ENCODE results near the gene SLC4A3. TPM values are rescaled to one million over a fixed set of nuclear protein-coding genes. Genes with fewer than 3 reads are reported as not detected.

SLC4A3 gene
- total RNA-seq, 1 experiment from 2014 or later: 23.0 TPM

DNA sequence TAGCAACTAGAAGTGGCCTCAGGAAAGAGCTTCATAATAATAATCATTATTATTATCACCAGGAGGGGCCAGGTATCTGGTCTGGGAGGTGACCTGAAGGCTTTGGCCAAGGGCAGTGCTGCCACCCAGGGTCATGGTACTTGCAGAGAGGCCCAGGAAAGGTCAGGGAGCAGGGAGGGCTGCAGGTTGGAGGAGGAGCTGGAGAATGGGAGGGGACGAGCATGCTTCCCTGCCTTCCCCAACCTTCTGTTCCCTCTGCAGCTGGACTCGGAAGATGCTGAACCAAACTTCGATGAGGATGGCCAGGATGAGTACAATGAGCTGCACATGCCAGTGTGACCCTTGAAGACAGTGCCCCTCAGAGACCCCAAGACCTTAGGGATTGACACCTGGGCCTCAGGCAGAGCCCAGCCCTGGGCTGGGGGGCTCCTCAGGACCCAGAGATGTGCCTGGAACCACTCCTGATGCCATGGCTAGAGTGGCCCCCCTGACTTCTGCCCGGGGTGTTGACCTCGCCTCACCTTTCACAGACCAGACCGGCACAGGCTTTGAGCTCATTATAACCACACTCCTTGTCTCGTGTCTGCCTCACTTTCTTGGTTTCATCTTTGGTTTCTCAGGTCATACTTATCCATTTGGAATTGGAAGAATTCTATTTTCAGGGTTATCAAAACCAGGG, 14.1 kb downstream of the SLC4A3 start:
- Histone ChIP-seq H3K79me2 (ENCODE audit: insufficient read depth, low read length) (no peaks in the 10 kb centered on the region), H4K20me1 (ENCODE audit: insufficient read depth) (no peaks in the 10 kb centered on the region), H3K4me1 (ENCODE audit: control insufficient read depth in 1 of 2, insufficient read depth in 2 of 2, low read length in 2 of 2) (peaks cover 22 to 50% of the 10 kb centered on the region in 2 experiments), H3K9ac (ENCODE audit: low read length) (no peak overlapping the region), H3K4me3 (replicated peaks in 1 of 2; ENCODE audit: low read depth in 1 of 2, low read length in 2 of 2) (no peak overlapping the region), H3K9me2 (ENCODE audit: insufficient read depth) (no peaks in the 10 kb centered on the region), H3K9me3 (ENCODE audit: control insufficient read depth in 1 of 2, insufficient read depth in 1 of 2, low read depth in 1 of 2, low read length in 2 of 2) (no peaks in the 10 kb centered on the region), H3K36me3 (ENCODE audit: control insufficient read depth in 1 of 2, insufficient read depth in 2 of 2, low read length in 2 of 2) (peaks cover 2 to 20% of the 10 kb centered on the region in 2 experiments; a peak in 2 of 4 replicates), H3K27me3 (ENCODE audit: insufficient read depth, low read length) (no peaks in the 10 kb centered on the region), H3K4me2 (ENCODE audit: low read length) (no peak overlapping the region), H3K27ac (ENCODE audit: low read depth, low read length) (no peak overlapping the region), H2AFZ (ENCODE audit: low read depth, low read length, poor library complexity, severe bottlenecking) (no peak overlapping the region)
- POLR2A ChIA-PET: no interaction called here
- CTCF ChIA-PET: interaction anchor here (1.5 to 3.3 kb wide), 2 partner anchors 48 to 101 kb away, joined by 3 to 16 read pairs; no protein-coding TSS in a partner anchor
- RAD21 ChIA-PET (ENCODE audit: low non-redundant PET in 1 of 2, low total read pairs in 2 of 2, uncharacterized antibody in 2 of 2, unreplicated experiment in 2 of 2): no interaction called here
- TF ChIP-seq JUND (IDR thresholded peaks at IDR 0.05): no peak
- no peak for TF ChIP-seq EZH2phosphoT487 (IDR thresholded peaks at IDR 0.05; ENCODE audit: borderline replicate concordance)
- intact Hi-C loops (cut with micrococcal nuclease): loop anchor here (1.0 to 10.0 kb wide), 3 partner anchors 48 to 237 kb away; no protein-coding TSS in a partner anchor
- DNase-seq (ENCODE audit: low read depth, low spot score): no peak
- no peak for ATAC-seq
- BruUV-seq (replicated peaks): no TSS peak

GRCh38 chr2:219642069-219642454, 14.6 kb downstream of the SLC4A3 start:
- Histone ChIP-seq H3K27ac (ENCODE audit: low read depth, low read length) (no peak overlapping the region), H3K27me3 (ENCODE audit: insufficient read depth, low read length) (no peaks in the 10 kb centered on the region), H3K36me3 (ENCODE audit: control insufficient read depth in 1 of 2, insufficient read depth in 2 of 2, low read length in 2 of 2) (peaks cover 2 to 20% of the 10 kb centered on the region in 2 experiments; a peak in 2 of 4 replicates), H3K79me2 (ENCODE audit: insufficient read depth, low read length) (no peaks in the 10 kb centered on the region), H3K9ac (ENCODE audit: low read length) (no peak overlapping the region), H3K4me2 (ENCODE audit: low read length) (no peak overlapping the region), H2AFZ (ENCODE audit: low read depth, low read length, poor library complexity, severe bottlenecking) (no peak overlapping the region), H3K4me1 (ENCODE audit: control insufficient read depth in 1 of 2, insufficient read depth in 2 of 2, low read length in 2 of 2) (peaks cover 24 to 55% of the 10 kb centered on the region in 2 experiments), H4K20me1 (ENCODE audit: insufficient read depth) (no peaks in the 10 kb centered on the region), H3K9me3 (ENCODE audit: control insufficient read depth in 1 of 2, insufficient read depth in 1 of 2, low read depth in 1 of 2, low read length in 2 of 2) (no peaks in the 10 kb centered on the region), H3K9me2 (ENCODE audit: insufficient read depth) (no peaks in the 10 kb centered on the region), H3K4me3 (replicated peaks in 1 of 2; ENCODE audit: low read depth in 1 of 2, low read length in 2 of 2) (no peak overlapping the region)
- ChIA-PET POLR2A (no interaction called here), RAD21 (ENCODE audit: low non-redundant PET in 1 of 2, low total read pairs in 2 of 2, uncharacterized antibody in 2 of 2, unreplicated experiment in 2 of 2) (no interaction called here), CTCF (interaction anchor here (0.9 to 3.3 kb wide), 3 partner anchors 47 to 112 kb away, joined by 3 to 16 read pairs (median 3); no protein-coding TSS in a partner anchor)
- DNase-seq (ENCODE audit: low read depth, low spot score): no peak
- intact Hi-C loops (cut with micrococcal nuclease): loop anchor here (1.0 to 10.0 kb wide), 3 partner anchors 47 to 237 kb away; no protein-coding TSS in a partner anchor
- ATAC-seq: no peak
- no TSS peak for BruUV-seq (replicated peaks)
- no peak for TF ChIP-seq ZFX (IDR thresholded peaks at IDR 0.05)
- no peak for TF ChIP-seq ZNF274 (IDR thresholded peaks at IDR 0.05; ENCODE audit: low read depth, low read length)
- TF ChIP-seq, protein P1, sequence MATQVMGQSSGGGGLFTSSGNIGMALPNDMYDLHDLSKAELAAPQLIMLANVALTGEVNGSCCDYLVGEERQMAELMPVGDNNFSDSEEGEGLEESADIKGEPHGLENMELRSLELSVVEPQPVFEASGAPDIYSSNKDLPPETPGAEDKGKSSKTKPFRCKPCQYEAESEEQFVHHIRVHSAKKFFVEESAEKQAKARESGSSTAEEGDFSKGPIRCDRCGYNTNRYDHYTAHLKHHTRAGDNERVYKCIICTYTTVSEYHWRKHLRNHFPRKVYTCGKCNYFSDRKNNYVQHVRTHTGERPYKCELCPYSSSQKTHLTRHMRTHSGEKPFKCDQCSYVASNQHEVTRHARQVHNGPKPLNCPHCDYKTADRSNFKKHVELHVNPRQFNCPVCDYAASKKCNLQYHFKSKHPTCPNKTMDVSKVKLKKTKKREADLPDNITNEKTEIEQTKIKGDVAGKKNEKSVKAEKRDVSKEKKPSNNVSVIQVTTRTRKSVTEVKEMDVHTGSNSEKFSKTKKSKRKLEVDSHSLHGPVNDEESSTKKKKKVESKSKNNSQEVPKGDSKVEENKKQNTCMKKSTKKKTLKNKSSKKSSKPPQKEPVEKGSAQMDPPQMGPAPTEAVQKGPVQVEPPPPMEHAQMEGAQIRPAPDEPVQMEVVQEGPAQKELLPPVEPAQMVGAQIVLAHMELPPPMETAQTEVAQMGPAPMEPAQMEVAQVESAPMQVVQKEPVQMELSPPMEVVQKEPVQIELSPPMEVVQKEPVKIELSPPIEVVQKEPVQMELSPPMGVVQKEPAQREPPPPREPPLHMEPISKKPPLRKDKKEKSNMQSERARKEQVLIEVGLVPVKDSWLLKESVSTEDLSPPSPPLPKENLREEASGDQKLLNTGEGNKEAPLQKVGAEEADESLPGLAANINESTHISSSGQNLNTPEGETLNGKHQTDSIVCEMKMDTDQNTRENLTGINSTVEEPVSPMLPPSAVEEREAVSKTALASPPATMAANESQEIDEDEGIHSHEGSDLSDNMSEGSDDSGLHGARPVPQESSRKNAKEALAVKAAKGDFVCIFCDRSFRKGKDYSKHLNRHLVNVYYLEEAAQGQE (IDR thresholded peaks at IDR 0.05; ENCODE audit: low read depth): no peak
- TF ChIP-seq EZH2phosphoT487 (IDR thresholded peaks at IDR 0.05; ENCODE audit: borderline replicate concordance): no peak
- no peak for TF ChIP-seq ELF1 (IDR thresholded peaks at IDR 0.05; ENCODE audit: borderline replicate concordance, low read depth)
- TF ChIP-seq CEBPB (IDR thresholded peaks at IDR 0.05; ENCODE audit: low read depth): no peak
- TF ChIP-seq FOSL1 (IDR thresholded peaks at IDR 0.05; ENCODE audit: low read depth): no peak
- no peak for TF ChIP-seq EZH2 (IDR thresholded peaks at IDR 0.05)
- TF ChIP-seq POLR2AphosphoS5 (IDR thresholded peaks at IDR 0.05; ENCODE audit: low read depth, low read length): no peak
- TF ChIP-seq YY1 (IDR thresholded peaks at IDR 0.05; ENCODE audit: extremely low read depth, insufficient replicate concordance, low read depth, low read length): no peak
- no peak for TF ChIP-seq SP1 (IDR thresholded peaks at IDR 0.05; ENCODE audit: low read depth)
- no peak for TF ChIP-seq CBX3 (IDR thresholded peaks at IDR 0.05; ENCODE audit: low read depth)
- TF ChIP-seq MAX (IDR thresholded peaks at IDR 0.05): no peak
- no peak for TF ChIP-seq RAD21 (IDR thresholded peaks at IDR 0.05; ENCODE audit: low read depth)
- TF ChIP-seq SIN3A (IDR thresholded peaks at IDR 0.05; ENCODE audit: low read depth): no peak
- TF ChIP-seq POLR2A (IDR thresholded peaks at IDR 0.05; ENCODE audit: borderline replicate concordance, extremely low read depth, insufficient read depth, insufficient read length): no peak
- TF ChIP-seq SRF (IDR thresholded peaks at IDR 0.05; ENCODE audit: low read depth): no peak

Data from HCT116 (cell line).